Ovary (tissue), 3 donors: ENCODE measurements around the gene RAB8B.

ENCODE experiments used
- EP300 ChIP-seq: sonication (generic); formaldehyde crosslinking; IDR thresholded peaks from one replicate; pipeline ENCODE4 v1.6.1; 2017; ENCODE audit warnings: antibody characterized with exemption
- POLR2A ChIP-seq: fragments of 450-650 bp; IDR thresholded peaks from one replicate; pipeline ENCODE4 v1.6.1; 2017; ENCODE audit warnings: antibody characterized with exemption, mild to moderate bottlenecking, moderate library complexity
- TF ChIP-seq, protein P1 (sequence below), 3 donors: fragments of 450-650 bp in 2 of 3; fragments of 200-600 bp in 1 of 3; IDR thresholded peaks; one replicate each; pipeline versions ENCODE4 v1.5.1 to v1.8.0; 2016 to 2022; ENCODE audit warnings: antibody characterized with exemption in 3 of 3, mild to moderate bottlenecking in 1 of 3
- donor health status: DM: no; HTN: no; CAD: no.

GRCh38 chr15:63194880-63195568 lies 5.6 kb downstream of the RAB8B start:
- TF ChIP-seq, protein P1, sequence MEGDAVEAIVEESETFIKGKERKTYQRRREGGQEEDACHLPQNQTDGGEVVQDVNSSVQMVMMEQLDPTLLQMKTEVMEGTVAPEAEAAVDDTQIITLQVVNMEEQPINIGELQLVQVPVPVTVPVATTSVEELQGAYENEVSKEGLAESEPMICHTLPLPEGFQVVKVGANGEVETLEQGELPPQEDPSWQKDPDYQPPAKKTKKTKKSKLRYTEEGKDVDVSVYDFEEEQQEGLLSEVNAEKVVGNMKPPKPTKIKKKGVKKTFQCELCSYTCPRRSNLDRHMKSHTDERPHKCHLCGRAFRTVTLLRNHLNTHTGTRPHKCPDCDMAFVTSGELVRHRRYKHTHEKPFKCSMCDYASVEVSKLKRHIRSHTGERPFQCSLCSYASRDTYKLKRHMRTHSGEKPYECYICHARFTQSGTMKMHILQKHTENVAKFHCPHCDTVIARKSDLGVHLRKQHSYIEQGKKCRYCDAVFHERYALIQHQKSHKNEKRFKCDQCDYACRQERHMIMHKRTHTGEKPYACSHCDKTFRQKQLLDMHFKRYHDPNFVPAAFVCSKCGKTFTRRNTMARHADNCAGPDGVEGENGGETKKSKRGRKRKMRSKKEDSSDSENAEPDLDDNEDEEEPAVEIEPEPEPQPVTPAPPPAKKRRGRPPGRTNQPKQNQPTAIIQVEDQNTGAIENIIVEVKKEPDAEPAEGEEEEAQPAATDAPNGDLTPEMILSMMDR (IDR thresholded peaks at IDR 0.05), result no peak
- TF ChIP-seq POLR2A (no peak), EP300 (no peak)
